ENCODE measurements around the gene SGCA. TPM values are rescaled to one million over a fixed set of nuclear protein-coding genes. Genes with fewer than 3 reads are reported as not detected.

Gene SGCA
- total RNA-seq, 6 experiments from 2014 or later: 0.28 to 0.91 (median 0.76) TPM

GRCh38 chr17:50196826-50197225, 31.0 kb downstream of the SGCA start:
- Mint-ChIP-seq H3K27me3 (ENCODE audit: insufficient read depth) (peaks cover 72% of the 10 kb centered on the region), H3K4me3 (peak overlapping the region; percentile 100), H3K27ac (peak overlapping the region; percentile 100), H3K4me1 (ENCODE audit: low read depth) (peaks cover 71% of the 10 kb centered on the region), H3K9me3 (peaks cover 29% of the 10 kb centered on the region), H3K36me3 (ENCODE audit: low read depth) (peaks cover 88% of the 10 kb centered on the region)
- DNase-seq: peak; percentile 89
- no peak for TF ChIP-seq CTCF (IDR thresholded peaks at IDR 0.05)

GRCh38 chr17:50198026-50198669, 32.3 kb downstream of the SGCA start:
- peaks cover 27% of the 10 kb centered on the region for H3K9me3 Mint-ChIP-seq
- peaks cover 71% of the 10 kb centered on the region for H3K4me1 Mint-ChIP-seq (ENCODE audit: low read depth)
- peak; percentile 85 for TF ChIP-seq CTCF (IDR thresholded peaks at IDR 0.05)
- peaks cover 65% of the 10 kb centered on the region for H3K27me3 Mint-ChIP-seq (ENCODE audit: insufficient read depth)
- peaks cover 76% of the 10 kb centered on the region for H3K36me3 Mint-ChIP-seq (ENCODE audit: low read depth)
- peak overlapping the region; percentile 100 for H3K4me3 Mint-ChIP-seq
- DNase-seq: peak; percentile 76
- peak overlapping the region; percentile 100 for H3K27ac Mint-ChIP-seq

GRCh38 chr17:50199211-50199802, 33.5 kb downstream of the SGCA start:
- H3K27me3 Mint-ChIP-seq (ENCODE audit: insufficient read depth): peaks cover 54% of the 10 kb centered on the region
- peaks cover 21% of the 10 kb centered on the region for H3K9me3 Mint-ChIP-seq
- peaks cover 65% of the 10 kb centered on the region for H3K36me3 Mint-ChIP-seq (ENCODE audit: low read depth)
- peaks cover 71% of the 10 kb centered on the region for H3K4me1 Mint-ChIP-seq (ENCODE audit: low read depth)
- no peak for TF ChIP-seq CTCF (IDR thresholded peaks at IDR 0.05)
- H3K27ac Mint-ChIP-seq: peak overlapping the region; percentile 100
- peak overlapping the region; percentile 100 for H3K4me3 Mint-ChIP-seq
- no peak for DNase-seq

GRCh38 chr17:50199803-50200456, 34.1 kb downstream of the SGCA start:
- DNase-seq: peak; percentile 93
- H3K27me3 Mint-ChIP-seq (ENCODE audit: insufficient read depth): peaks cover 50% of the 10 kb centered on the region
- H3K36me3 Mint-ChIP-seq (ENCODE audit: low read depth): peaks cover 64% of the 10 kb centered on the region
- H3K27ac Mint-ChIP-seq: peak overlapping the region; percentile 100
- H3K9me3 Mint-ChIP-seq: peaks cover 21% of the 10 kb centered on the region
- TF ChIP-seq CTCF (IDR thresholded peaks at IDR 0.05): no peak
- peak overlapping the region; percentile 100 for H3K4me3 Mint-ChIP-seq
- H3K4me1 Mint-ChIP-seq (ENCODE audit: low read depth): peaks cover 74% of the 10 kb centered on the region

GRCh38 chr17:50200457-50201275, 34.9 kb downstream of the SGCA start:
- H3K4me1 Mint-ChIP-seq (ENCODE audit: low read depth): peaks cover 74% of the 10 kb centered on the region
- peak; percentile 88 for DNase-seq
- peak overlapping the region; percentile 100 for H3K4me3 Mint-ChIP-seq
- peak; percentile 99 for TF ChIP-seq CTCF (IDR thresholded peaks at IDR 0.05)
- H3K9me3 Mint-ChIP-seq: peaks cover 21% of the 10 kb centered on the region
- H3K36me3 Mint-ChIP-seq (ENCODE audit: low read depth): peaks cover 57% of the 10 kb centered on the region
- peak overlapping the region; percentile 100 for H3K27ac Mint-ChIP-seq
- peaks cover 42% of the 10 kb centered on the region for H3K27me3 Mint-ChIP-seq (ENCODE audit: insufficient read depth)

Measured in HFFc6 (cell line).